Uterus (tissue), 2 donors: Measurements from ENCODE around the gene PGM1.

ENCODE experiments used
- CTCF ChIP-seq, 4 experiments: fragments of 200-600 bp in 2 of 4; fragments of 450-650 bp in 2 of 4; sonication (generic) in 2 of 4; IDR thresholded peaks; one replicate each; pipeline ENCODE4 v1.5.1; 2016 to 2019; ENCODE audit warnings: antibody characterized with exemption in 4 of 4, mild to moderate bottlenecking in 2 of 4, moderate library complexity in 1 of 4
- POLR2A ChIP-seq, 2 donors: fragments of 450-650 bp; IDR thresholded peaks; one replicate each; pipeline ENCODE4 v1.6.1; 2016; ENCODE audit warnings: antibody characterized with exemption in 2 of 2, mild to moderate bottlenecking in 1 of 2, moderate library complexity in 1 of 2

- TF ChIP-seq CTCF (IDR thresholded peaks at IDR 0.05) (no peak), POLR2A (IDR thresholded peaks at IDR 0.05) (no peak)
These were observed 8.7 kb downstream of the PGM1 start for GRCh38 chr1:63601912-63602311.
